ENCODE data around the gene PLCG1.
"Not testable (repeated sequence)": the region's sequence is repeated elsewhere in the genome, so short reads cannot be mapped to it uniquely, and the experiment has no call there.

PLCG1 gene

DNA sequence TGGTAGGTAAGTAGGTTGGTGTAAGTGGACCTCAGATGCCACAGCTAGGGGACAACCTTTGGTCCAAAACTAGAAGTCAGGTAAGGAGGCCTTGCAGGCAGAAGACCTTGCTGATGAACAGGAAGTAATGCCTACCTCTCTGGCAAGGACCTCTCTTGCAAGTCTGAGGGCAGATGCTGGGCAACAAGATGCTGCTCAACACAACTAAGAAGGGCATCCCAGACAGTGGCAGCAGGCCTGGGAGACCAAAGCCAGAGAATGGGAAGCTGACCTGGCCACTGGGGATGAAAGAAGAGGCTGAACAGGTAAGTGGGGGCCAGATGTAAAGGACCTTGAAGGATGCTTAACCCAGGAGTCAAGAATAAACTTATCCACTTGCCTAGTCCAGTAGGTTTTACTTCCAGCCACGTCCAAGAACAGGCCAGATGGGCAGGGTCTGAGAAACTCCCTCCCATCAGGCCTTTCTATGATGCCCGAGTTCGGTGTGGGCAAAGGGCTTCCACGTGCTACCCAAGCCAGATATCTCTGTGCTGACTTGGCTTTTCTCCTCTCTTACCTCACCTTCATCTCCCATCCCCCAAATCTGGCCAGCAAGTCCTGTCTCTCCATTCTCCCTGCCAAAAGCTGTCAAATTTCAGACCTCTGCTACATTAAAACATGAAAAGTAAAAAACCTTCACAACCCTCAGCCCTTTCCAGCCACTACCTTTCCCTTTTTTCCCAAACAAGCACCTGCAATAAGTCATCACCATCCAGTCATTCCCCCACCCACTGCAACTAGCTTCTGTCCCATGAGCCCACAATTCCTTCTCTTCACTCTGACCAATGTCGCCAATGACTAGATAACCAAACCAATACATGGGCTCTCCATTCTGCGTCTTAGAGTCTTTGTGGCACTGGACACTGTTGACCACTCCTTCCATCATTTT, 11.5 kb upstream of the PLCG1 start:
- no peak for DNase-seq

DNA sequence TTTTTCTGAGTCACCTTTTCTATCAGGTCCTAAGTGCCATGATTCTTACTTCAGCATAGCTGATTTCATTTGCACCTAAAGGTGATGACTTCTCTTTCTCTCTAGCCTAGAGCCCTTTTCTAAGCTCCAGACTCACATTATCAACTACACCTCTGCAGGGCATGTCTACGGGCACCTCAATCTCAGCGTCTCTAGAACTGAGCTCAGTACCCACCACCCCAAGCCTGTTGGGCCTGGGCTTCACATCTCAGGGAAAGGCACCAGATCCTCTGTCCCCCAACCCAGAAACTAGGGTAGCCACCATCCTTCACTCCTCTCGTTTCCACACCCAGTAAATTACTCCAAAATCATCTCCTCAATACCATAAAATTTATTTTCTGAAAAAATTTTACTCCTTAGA, 10.6 kb upstream of the PLCG1 start:
- no peak for DNase-seq

DNA sequence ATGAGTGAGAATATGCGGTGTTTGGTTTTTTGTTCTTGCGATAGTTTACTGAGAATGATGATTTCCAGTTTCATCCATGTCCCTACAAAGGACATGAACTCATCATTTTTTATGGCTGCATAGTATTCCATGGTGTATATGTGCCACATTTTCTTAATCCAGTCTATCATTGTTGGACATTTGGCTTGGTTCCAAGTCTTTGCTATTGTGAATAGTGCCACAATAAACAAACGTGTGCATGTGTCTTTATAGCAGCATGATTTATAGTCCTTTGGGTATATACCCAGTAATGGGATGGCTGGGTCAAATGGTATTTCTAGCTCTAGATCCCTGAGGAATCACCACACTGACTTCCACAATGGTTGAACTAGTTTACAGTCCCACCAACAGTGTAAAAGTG, 9.0 kb upstream of the PLCG1 start:
- DNase-seq: not testable (repeated sequence)

DNA sequence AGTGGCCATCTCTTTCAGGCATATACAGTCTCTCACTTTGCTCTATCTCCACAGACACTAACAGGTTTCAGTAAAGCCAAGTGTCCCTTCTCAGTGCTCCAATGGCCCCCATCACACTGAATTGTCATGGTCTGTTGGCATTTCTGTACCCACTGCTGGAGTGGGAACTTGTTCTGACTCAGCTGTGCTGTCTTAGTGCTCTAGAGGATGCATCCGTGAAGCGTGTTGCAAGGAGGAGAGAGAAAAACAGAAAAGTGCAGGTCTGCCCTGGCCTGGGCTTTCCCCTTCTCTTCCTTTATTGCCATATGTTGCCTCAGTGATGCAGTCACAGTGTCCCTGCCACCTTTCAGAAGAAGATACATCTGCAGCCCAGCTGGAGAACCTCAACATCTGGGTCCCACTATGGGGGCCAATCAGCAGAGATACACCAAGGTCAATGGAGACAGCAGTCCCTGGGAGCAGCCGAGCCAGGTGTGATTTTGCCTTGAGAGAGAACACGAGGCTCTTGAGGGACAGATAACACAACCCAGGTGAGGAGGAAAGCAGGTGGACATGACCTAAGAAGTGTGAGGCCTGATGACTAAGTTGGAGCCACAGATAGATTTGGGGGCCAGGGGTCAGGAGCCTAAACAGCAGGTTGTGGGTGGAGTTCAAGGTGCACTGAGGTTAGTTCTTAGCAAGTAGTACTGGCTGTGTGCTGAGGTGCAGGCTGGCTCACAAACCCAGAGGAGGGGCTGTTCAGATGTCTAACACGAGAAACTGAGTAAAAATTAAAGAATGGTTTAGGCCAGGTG, 5.6 kb upstream of the PLCG1 start:
- no peak for DNase-seq

DNA sequence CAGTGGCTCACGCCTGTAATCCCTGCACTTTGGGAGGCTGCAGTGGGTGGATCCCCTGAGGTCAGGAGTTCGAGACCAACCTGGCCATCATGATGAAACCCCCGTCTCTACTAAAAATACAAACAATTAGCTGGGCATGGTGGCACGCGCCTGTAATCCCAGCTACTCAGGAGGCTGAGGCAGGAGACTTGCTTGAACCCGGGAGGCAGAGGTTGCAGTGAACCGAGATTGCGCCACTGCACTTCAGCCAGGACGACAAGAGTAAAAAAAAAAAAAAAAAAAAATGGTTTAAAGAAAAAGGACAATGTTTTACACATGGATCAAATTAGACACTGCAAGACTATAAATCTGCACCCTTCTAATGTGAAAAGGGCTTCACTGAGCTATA, 5.0 kb upstream of the PLCG1 start:
- not testable (repeated sequence) for DNase-seq

DNA sequence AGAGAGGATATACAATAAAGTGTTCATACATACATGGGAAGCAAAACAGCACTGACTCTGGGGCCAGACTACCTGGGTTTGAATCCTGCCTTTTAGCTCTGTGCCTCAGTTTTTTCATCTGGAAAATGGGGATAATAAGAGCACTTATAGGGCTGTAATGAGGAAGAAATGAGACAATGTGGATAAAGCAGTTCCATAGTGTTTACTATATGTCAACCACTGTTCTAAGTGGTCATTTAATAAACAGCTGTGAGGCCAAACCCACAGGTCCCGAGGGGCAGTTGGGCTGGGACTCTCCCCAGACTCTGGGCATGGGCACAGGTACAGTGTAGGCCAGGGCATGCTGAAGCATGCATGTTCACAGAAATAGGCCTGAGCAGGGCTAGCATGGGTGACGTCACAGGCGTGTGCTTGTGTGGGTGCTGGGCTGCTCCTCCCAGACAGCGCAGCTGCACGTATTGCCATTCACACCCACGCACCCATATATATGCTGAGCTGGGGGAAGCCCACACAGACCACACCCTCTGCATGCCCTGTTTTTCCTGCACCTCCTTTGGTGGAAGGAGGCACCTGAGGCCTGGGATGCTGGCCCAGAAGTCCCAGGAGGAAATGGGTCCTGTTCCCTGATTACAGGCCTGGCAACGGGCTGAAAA, 3.5 kb upstream of the PLCG1 start:
- peak; percentile 69 for DNase-seq

DNA sequence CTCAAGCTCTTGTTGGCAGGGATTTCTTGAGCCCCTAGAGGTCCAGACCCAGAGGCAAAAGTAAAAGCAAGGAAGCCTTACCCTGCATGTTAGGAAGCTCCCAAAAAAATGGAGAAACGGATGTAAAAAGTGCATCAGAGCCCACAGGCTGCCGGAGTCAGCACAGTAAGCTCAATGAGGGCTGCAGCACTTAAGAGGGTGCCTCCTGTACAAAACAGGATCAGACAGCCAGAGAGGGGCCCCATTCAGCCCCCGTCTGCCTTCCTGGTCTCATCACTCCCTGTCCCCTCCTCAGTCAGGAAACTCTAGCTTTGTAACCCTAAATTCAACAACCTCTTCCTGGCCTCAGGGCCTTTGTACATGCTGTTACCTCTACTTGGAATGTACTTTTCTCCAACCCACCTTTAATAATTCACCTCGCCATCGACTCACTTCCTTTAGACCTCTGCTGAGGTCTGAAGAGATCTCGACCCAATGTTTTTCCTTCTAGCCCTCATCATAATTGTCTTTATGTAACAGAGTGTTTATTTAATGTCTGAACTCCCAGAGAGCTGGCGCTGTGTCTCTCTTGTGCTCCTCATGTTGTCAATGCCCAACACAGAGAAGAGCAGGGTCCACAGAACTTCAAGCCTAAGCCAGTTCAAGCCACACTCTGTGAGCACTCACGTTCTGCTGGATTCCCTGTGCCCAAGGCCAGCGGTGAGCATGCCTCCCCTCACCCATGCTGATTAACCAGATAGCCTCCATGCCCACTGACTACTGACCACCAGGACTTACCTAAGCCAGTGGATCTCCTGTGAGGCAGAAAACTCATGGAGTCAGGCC, 2.8 kb upstream of the PLCG1 start:
- no peak for DNase-seq

DNA sequence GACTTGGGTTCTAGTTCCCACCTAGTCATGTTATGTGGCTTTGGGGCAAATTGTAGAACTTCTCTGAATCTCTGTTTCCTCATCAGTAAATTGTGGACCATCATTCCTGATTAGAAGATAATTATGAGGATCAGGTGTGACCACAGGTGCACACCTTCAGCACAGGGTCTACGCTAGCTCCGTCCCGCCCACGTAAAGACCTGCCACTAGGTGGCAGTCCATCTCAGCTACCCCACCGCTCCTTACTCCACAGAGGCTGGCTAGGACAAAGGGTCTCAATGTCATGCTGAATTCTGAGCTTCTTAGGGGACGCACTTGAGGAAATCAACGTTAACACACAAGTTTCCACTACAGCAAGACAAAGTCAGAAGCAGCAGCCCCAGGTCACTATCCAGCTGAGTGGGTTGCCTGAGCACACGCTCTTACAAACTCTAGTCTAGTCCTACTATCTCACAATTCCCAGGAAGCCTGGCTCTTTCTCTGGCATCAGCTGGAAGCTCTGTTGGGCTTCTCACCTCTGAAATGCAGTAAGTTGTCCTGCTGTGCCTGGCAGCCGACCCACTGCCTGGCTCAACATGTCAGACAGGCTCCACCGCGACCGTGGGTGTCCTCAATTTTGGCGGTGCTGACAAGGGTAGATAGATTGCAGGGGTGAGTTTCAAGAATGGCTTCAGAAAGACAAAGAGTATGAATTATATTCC, 2.0 kb upstream of the PLCG1 start:
- DNase-seq: peak; percentile 58

DNA sequence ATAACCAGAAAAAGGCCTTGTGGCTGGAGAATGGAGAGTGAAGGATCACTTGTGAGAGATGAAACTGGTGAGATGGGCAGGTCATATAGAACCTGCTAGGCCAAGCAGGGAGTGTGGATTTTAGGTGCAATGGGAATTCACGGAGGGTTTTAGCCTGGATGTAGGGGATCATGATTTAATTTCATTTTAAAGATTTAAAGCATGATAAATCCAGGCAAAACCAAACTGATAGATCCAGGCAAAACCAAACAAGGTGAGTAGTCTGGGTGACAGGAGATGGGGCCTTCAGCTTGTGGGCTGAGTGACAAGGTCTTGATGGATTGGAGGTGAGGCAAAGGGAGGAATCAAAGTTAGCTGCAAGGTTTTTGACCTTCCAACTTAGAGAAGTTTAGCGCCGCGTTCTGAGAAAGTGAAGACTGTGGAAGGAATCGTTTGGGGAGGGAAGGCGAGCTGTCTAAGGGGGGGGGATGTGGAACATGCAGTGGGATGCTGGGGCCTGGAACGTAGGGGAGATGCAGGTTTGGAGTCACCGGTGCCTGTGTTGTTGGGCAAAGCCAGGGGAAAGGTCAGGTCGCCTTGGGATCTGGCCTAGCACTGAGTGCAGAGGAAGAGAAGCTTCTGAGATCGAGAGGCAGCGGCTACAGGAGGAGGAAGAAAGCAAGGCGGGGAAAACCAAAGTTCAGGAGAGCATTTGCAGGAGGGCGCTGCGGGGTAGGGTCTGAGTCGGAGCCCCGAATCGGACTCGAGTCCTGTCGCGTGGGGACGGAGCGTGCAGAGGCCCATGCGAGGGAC, 1.3 kb upstream of the PLCG1 start:
- no peak for DNase-seq

DNA sequence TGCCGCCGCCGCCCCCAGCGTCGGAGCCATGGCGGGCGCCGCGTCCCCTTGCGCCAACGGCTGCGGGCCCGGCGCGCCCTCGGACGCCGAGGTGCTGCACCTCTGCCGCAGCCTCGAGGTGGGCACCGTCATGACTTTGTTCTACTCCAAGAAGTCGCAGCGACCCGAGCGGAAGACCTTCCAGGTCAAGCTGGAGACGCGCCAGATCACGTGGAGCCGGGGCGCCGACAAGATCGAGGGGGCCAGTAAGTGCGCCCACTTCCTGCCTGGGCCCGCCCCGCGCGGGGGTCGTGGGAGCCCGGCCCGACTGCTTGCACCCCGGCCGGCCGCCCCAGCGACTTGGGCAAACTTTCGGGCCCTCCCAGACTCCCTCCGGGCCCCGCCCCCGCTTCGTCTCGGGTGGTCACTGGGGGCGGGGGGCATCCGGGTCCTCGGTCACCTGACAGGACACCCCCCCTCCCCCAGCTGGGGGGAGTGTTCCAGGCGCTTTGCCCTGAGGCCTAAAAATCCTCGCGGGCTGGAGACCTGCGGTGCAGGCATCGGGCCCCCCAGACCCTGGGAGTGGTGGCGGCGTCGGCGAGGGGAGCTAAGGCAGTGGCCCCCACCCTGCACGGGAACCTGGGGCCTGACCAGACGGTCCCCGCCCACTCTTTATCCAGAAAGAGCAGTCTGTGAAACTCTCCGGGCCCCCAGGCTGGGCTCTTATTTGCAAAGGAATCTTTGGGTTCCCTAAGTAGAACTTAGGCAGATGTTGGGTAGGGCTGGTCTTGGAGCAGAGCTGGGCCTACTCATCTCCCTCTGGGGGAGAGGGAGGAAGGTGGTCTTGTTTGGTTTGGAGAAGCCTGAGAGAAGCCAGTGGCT, 501 bp downstream of the PLCG1 start:
- peak; percentile 66 for DNase-seq

DNA sequence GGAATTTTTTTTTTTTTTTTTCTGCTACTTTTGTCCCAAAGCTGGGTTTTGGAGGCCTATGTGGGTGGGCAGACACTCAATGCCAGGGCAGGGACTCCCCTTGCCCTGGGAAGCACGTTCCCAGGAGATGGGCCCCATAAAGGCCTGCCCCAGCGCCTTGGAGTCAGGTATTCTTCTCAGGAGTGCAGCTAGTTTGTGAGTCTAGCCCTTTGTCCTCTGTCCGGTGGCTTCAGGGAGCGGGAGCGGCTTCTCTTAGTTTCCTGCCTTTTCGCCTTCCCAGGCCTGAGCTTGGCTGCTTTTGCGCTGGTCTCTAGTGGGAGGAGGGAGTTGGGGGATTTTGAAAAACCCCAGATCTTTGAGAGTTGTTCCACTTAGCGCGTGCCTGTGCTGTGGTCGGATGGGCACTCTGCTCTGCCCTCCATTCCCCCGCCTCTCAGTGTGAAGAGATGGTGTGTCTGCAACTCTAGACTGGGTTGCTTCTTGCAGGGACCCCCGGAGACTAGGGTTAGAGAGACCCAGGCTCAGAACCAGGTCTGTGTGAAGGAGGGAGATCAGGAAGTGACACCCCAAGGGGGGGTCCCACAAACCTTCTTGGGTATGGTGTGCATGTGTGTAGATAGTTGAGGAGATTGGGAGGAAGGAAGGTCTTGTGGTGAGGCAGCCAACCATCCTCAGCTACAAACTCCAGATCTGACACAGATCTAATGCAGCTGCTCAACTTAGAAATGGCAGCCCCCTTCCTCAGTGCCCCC, 1.3 kb downstream of the PLCG1 start:
- DNase-seq: peak; percentile 27

DNA sequence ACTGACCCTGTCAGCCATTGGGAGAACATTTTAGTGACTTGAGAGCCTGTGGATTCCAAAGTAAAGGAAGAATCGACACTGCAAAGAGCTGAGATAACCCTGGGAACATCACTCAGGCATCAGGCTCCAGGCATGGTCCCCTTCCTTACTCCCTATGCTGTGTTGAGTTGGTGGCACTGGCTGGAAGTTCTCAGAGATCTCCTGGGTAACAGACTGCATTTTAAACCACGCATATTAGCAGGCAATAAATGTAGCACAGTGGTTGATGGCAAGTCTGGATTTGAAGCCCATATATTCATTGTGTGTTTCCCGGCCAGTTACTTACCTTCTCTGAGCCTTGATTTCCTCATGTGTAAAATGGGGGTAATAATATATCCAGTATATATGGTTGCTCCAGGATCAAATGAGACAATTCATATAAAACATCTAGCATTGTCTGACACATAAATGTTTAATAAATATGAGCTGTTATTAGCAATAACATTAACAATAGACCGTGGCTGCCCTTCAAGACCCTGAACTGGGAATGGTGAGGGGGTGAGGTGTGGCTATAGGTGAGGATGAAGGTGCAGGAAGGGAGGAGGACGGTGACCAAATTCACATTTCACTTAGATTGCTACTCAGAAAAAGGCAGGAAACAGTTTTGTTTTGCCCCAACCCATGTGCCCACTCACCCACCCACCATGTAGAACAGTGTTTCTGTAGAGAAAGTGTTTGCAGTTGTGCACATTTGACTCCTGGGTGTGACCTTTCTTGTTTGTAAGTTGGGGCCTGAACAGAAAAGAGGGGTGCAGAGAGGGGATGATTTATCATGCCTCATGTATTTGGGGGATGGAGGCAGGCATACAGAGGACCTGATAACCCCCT, 2.1 kb downstream of the PLCG1 start:
- peak; percentile 20 for DNase-seq

DNA sequence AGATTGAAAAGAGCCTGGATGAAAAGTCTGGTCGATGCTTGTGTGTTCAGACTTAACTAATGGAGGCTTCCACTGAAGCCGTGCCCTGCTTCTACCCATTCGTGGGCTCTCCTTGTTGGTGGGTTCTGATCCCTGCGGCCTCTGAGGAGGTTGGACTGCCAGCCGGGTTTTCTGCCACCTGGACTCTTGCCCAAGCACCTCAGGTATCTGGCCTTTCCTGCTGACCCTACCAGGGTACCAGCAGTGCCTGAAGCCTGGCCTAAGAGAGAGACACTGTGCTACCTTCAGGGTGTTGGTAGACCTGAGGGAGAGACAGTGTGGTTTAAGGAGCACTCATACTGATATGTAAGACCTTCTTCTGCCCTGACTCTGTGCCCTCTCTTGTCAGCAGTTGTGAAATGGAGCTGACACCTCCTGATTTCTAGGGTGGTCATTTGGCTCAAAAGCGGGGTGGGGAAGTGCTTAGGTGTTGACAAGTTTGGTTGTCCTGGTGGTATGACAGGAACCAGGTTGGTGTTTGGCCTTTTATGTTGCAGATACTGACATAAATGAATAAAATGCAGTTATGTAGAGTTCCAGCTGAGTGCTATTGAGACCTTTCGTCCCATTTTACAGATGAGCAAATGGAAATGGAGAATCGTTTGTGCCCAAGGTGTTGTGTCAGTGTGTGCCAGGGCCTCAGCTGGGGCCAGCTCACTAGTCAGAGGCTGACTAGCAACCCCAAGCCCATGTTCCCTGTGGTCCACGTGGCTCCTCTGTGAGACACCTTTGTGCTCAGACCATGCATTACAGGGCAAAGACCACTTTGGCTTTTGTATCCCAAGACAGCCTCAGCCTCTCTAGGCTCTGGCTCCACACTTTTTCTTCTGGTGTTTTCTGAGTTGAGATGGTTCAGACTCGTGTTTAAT, 3.1 kb downstream of the PLCG1 start:
- DNase-seq: peak; percentile 53

DNA sequence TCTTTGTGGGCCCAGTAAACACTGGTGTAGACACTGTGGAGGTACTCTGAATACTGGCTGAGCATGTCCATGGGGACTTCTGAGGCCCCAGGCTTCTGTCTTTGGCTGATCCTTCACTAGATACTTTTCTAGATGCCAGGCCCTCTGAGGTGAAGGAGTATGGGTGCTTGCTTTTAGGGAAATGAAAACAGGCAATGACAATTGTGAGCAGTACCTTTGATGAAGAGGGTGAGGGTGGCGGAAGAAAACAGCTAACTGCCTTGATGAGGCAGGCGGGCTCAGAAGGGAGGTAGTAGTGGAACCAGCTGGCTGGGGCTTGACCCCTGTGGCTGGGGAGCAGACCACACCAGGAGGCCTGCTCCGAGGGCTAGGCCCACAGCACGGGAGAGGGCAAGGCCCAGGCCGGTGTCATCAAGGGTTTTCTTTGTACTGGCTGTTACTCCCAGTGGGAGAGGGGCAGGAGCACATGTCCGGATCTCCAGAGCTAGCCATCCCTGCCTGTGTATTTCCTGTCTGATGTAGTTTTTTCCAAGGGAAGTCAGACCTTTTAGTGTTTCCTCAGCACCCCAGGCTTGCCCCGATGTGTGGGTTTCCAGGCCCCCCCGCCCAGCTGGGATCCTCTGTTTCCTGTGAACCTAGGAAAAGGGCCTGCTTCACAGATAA, 3.9 kb downstream of the PLCG1 start:
- DNase-seq: no peak

DNA sequence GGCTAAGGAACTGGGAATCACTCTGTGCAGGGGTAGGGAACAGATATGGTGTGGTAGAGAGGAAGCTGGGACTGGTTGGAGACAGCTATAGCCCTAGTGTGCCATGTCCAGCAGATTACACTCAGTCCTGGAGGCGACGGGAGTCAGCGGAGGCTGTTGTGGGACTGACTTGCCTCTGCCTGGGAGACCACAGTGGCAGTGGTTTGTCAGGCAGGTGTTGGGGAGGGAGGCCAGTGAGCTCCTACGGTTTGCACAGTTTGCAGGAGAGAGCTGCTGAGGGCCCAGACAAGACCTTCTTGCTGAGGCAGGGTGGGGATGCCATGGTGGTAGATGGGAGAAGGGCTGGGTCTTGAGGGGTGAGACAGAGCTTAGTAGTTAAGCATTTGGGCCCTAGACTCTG, 4.9 kb downstream of the PLCG1 start:
- DNase-seq: peak; percentile 22

DNA sequence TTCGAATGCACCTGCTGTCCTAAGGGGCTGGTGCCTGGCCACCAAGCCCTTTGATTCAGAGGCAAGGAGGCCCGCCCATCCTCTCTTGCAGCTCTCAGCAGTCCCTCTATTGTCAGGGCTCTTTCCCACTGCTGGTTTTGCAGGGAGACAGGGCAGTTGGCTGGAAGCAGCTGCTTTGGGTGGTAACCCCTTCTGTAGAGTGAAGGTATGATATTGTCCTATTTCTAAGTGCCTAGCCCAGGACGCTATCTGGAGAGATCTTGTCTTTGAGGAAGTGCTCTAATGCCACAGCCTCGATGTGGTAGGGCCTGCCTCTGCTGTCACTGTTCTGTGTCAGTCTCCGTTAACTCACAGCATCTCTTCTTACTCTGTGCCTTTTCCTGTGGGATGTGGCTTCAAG, 5.6 kb downstream of the PLCG1 start:
- DNase-seq: peak; percentile 28

DNA sequence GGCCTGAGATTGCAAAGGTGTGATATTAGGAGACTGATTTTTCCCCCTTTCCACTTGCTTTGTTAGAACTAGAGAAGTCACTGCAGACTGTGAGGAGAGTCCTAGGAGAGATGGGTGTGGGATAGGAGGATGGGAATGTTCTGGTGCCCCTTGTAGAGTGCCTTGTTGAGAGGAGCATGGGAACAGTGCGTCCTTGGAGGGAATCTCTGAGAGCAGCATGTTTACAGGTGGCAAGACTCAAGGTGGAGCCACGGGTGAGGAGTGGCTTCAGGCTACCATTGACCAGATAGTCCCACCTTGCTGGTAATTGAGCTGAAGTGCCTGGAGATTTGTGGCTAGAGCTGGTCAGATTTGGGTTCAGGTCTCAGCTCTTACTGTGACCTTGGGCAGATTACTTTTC, 6.0 kb downstream of the PLCG1 start:
- DNase-seq: no peak
